ENCODE measurements around the gene RGS10.

RGS10 gene

DNA sequence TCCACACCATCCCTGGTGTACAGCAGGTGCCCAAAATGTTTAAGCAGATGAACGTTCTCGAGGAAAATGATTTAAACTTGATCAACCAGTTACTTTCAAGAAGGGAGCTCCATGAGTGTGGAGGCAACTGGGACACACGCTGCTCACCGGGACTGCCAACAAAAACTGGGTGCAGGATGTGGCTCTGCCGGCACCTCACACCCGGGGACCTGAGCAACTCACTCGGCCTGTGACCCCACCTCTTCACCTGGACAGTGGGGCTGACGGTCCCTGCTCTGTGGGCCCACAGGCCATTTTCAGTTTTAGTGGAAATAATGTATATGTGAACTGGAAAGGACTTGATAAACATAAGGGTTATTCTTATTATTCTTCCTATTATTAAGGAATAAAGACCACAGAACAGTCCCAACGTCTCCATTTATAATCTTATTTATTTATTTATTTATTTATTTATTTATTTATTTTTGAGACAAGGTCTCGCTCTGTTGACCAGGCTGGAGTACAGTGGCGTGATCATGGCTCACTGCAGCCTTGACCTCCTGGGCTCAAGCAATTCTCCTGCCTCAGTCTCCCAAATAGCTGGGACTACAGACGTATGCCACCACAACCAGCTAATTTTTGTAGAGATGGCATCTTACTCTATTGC lies 60.6 kb downstream of the RGS10 start:
- in situ Hi-C loops (cut with MboI; ENCODE audit: low pct_unique_long_range_greater_than_20kb, low sequenced_read_pairs, unreplicated experiment): no loop called here
- no peak for DNase-seq (ENCODE audit: low spot score)
- no peak for TF ChIP-seq CTCF (IDR thresholded peaks at IDR 0.05; ENCODE audit: extremely low read depth, insufficient read depth, missing control alignments)

- no peak for DNase-seq (ENCODE audit: low spot score)
- in situ Hi-C loops (cut with MboI; ENCODE audit: low pct_unique_long_range_greater_than_20kb, low sequenced_read_pairs, unreplicated experiment): no loop called here
- no peak for TF ChIP-seq CTCF (IDR thresholded peaks at IDR 0.05; ENCODE audit: extremely low read depth, insufficient read depth, missing control alignments)
These were observed 61.9 kb downstream of the RGS10 start for GRCh38 chr10:119480667-119481066.

- TF ChIP-seq CTCF (IDR thresholded peaks at IDR 0.05; ENCODE audit: extremely low read depth, insufficient read depth, missing control alignments): no peak
- in situ Hi-C loops (cut with MboI; ENCODE audit: low pct_unique_long_range_greater_than_20kb, low sequenced_read_pairs, unreplicated experiment): no loop called here
- no peak for DNase-seq (ENCODE audit: low spot score)
These were observed 63.0 kb downstream of the RGS10 start for GRCh38 chr10:119479532-119479931.

DNA sequence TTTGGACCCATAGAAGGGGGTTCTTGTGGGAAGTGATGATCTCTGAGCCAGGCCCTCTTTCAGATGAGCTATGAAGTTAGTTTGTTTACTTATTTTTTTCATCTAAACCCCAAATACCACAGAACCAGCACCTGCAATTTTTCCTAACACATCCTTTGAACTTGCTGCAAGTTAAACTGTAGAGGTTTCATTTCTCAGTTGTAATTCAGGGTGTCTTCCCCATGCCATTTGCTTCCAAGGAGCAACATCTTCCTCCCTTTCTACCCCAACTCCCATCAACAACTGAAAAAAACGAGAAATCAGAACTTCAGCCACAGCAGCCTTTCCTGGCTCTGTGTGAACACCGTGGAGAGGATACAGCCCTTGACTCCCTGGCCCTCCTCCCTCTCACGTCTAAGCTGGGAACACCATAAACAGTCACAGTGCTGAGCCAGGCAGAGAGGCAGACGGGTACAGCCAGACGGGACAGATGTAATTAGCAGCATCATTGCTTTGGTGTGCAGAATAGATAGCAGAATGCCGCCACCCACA lies 63.6 kb downstream of the RGS10 start:
- no peak for DNase-seq (ENCODE audit: low spot score)
- in situ Hi-C loops (cut with MboI; ENCODE audit: low pct_unique_long_range_greater_than_20kb, low sequenced_read_pairs, unreplicated experiment): no loop called here
- no peak for TF ChIP-seq CTCF (IDR thresholded peaks at IDR 0.05; ENCODE audit: extremely low read depth, insufficient read depth, missing control alignments)

DNA sequence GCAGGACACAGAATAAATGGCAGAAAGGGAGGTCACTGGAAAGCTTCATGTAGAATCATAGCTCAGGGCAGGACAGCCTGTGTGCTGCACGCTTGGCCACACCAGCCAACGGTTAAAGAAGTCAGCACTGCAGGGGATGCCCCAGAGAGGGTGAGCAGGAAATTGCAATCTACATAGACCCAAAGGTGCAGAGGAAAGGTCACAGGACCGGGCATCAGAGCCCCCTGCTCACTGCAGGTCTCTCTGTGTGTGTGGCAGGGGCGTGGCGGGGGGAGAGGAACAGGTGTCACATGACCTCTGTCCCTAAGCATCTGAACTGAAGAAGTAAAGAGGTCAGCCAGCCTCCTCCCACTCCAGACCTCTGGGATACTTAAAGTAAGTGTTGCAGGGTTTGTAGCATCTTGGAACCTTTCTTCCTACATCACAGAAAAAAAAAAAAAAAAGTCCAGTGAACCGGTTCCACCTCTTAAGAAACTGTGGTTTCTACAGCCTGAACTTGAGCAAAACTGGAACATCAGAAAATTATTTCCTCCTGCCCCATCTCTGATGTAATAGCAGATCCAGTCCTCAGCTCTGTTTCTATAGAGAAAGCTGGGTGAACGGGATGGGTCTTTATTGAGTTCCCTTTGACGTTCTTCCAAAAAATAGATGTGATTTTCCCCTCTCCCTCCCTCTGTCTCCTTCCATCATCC lies 64.3 kb downstream of the RGS10 start:
- in situ Hi-C loops (cut with MboI; ENCODE audit: low pct_unique_long_range_greater_than_20kb, low sequenced_read_pairs, unreplicated experiment): no loop called here
- no peak for TF ChIP-seq CTCF (IDR thresholded peaks at IDR 0.05; ENCODE audit: extremely low read depth, insufficient read depth, missing control alignments)
- DNase-seq (ENCODE audit: low spot score): peak; percentile 53

DNA sequence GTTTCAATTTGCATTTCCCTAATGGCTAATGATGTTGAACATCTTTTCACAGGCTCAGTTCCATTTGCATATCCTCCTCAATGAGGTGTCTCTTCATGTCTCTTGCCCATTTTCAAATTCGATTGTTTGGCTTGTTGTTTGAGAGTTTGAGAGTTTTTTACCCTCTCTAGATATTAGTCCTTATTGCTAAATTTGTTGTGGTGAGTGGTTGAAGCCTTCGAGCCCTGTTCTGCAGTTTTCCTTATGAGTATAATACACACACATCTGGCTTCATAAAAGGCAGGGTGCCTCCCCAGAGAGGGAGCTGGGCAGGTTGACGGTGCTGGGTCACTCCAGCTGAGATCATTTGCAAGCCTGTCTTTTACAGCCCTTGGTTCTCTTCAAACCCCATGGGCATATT lies 65.1 kb downstream of the RGS10 start:
- in situ Hi-C loops (cut with MboI; ENCODE audit: low pct_unique_long_range_greater_than_20kb, low sequenced_read_pairs, unreplicated experiment): no loop called here
- TF ChIP-seq CTCF (IDR thresholded peaks at IDR 0.05; ENCODE audit: extremely low read depth, insufficient read depth, missing control alignments): no peak
- DNase-seq (ENCODE audit: low spot score): peak; percentile 50

Data from GM13977 (cell line).